ENCODE results near the gene LRRC27. TPM values are rescaled to one million over a fixed set of nuclear protein-coding genes. Genes with fewer than 3 reads are reported as not detected.
A peak's percentile ranks its signal among the peaks of the same experiment; 100 is the strongest.
"Not testable (repeated sequence)": the region's sequence is repeated elsewhere in the genome, so short reads cannot be mapped to it uniquely, and the experiment has no call there.

LRRC27 gene
- total RNA-seq, result 9.3 and 9.7 TPM in 2 replicates
- 11.2 TPM for polyA plus RNA-seq (2012)

DNA sequence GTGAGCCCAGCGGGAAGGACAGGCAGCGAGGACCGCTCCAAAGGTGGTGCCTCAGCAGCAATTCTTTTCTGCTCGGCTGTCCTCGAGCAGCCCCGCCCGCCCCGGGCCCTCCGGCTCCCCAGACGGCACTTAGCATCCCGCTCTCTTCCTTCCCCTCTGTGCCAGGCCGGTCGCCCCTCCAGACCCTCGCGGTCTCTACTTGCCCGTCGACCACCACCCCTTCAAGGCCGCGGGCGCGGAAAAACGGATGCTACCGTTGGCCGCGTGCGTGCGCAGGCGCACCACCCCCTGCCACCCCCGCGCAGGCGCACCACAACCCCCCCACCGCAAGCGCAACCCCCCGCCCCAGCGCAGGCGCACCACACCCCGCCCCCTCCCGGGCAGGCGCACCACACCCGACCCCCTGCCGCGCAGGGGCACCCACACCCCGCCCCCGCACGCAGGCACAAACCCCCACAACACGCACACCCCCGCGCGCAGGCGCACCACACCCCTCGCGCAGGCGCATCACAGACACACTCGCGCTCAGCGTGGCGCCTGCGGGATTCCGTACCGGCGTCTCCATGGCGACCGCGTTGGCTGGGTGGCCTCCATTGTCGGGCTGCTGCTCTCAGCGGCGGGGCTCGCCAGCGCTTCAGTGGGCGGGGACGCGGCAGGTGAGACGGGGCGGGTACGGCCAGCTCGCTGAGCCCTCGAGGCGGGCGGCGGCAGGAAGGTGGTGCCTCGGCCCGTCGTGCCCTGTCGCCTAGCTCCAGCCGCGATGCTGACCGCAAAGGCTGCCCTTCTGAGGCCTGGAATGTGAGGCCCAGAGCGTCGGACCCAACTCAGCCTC is at the start of gene LRRC27:
LRRC27 (plus strand) TSS at position 593 of the 832 bp plus-strand sequence. CDS start 1,332 bp downstream, outside the sequence.
- DNase-seq (ENCODE audit: low read depth), result peak; percentile 97

DNA sequence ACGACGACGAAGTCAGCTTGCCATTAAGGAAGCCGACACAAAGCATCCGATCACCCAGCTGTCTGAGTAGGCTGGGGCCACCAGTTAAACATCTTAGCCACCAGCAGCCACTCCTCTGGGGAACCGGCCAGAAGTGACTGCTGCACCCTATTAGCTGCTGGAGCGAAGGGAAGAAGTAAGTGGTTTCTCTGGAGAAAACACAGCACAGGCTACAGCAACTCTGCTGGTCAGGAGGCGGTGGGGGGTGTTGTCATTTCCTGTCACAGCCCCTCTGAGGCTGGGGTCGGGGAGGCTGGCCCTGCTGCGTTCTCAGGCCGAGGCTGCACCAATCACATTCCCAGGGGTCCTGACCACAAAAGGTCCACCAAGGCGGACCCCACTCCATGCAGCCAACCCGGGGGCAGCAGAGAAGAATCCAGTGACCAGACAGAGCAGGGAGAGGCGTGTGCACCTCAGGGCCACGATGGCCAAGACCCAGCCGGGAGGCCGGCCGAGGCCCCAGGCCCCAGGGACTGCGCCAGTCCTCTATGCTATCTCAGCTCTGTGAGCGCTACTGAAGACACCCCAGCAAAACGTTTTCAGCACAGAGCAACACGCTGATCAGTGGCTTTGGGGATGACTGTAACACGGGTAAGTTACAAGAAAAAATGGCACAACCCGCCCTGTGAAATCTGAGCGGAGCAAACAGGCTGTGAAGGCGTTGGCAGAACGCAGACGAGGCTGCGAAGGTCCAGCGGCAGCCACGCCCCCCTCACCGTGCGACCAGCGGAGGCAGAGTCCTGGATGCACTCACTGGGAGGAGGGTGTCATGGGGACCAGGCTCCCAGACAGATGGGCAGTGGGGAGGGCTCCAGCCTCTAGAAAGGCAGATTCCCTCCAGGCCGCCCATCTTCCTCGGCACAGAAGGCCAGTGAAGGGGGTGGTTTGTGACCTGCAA is 49.1 kb upstream of the LRRC27 start:
- no peak for DNase-seq (ENCODE audit: low read depth)

DNA sequence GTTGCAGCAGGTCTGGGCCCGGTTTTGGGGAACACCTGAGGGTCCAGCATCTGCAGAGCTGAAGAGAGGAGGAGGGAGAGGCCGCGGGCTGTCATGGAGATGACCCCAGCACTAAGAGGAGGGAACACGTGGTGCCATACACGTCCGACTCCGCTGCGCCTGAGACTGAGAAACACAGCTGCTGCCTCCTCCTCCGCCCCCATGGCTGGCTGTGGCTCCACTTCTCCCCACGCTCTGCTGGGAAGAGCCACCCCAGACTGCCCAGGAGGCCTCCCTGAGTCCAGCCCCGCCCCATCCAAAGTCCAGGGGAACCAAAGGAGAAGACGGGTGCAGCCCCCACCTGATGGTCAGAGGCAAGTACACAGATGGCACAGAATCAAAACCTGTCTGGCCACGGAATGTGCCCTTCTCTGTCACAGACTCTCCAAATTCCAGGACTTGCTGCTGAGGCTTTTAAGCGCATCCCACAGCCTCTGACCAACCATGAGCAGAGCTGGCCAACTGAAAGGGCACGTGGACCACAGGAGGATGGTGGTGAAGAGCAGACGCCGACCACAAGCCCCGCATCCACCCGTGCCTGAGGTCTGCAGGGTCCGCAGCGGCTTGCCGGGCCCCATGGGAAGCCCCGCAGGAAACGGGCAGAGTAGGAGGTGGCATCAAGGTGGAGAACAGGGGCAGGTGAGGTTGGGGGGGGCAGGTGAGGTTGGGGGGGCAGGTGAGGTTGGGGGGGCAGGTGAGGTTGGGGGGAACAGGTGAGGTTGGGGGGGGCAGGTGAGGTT is 48.2 kb upstream of the LRRC27 start:
- peak; percentile 48 for DNase-seq (ENCODE audit: low read depth)

DNA sequence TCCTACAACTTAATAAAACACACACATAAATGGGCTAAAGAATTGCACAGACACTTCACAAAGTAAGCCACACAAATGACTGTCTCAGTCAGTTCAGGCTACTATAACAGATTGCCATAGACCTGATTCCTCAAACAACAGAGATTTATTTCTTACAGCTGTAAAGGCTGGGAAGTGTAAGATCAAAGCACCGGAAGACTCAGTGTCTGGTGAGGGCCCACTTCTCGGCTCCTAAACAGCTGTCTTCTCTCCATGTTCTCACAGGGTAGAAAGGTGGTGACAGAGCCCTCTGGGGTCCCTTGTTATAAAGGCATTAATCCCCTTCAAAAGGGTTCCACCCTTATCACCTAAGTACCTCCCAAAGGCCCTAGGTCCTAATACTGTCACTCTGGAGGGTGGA is 42.6 kb upstream of the LRRC27 start:
- no peak for DNase-seq (ENCODE audit: low read depth)

DNA sequence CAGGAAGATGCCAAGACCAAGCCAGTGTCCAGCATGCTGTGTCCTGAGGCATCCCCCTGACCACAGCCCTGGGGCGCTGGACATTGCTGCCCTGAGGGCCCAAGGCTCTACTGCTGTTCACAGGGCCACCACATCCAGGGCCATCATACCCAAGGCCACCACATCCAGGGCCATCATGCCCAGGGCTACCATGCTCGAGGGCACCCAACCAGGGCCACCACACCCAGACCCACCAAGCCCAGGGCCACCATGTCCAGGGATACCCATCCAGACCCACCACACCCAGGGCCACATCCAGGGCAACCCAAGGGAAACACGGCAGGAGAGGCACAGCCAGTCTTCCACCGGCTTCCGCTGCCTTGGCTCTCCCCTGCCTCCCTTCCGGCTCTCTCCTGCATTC is 41.4 kb upstream of the LRRC27 start:
- DNase-seq (ENCODE audit: low read depth), result no peak

DNA sequence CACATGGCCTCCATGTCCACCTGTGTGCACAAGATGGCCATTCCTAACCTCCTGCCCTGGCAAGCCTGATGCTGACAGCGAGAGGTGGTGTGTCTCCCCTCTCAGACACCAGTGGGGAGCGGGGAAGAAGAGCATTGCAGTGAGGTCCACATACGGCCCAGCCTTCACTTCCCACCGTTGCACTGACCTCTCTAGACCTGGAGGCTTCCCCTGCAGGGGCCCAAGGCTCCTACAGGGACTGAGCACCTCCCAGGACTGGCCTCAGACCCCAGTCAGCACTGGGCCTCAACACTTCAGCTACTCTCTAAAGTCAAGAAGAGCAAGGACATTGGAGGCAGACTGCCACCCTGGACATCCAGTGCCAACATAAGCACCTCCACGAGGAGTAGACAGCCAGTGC is 40.2 kb upstream of the LRRC27 start:
- DNase-seq (ENCODE audit: low read depth), result no peak

DNA sequence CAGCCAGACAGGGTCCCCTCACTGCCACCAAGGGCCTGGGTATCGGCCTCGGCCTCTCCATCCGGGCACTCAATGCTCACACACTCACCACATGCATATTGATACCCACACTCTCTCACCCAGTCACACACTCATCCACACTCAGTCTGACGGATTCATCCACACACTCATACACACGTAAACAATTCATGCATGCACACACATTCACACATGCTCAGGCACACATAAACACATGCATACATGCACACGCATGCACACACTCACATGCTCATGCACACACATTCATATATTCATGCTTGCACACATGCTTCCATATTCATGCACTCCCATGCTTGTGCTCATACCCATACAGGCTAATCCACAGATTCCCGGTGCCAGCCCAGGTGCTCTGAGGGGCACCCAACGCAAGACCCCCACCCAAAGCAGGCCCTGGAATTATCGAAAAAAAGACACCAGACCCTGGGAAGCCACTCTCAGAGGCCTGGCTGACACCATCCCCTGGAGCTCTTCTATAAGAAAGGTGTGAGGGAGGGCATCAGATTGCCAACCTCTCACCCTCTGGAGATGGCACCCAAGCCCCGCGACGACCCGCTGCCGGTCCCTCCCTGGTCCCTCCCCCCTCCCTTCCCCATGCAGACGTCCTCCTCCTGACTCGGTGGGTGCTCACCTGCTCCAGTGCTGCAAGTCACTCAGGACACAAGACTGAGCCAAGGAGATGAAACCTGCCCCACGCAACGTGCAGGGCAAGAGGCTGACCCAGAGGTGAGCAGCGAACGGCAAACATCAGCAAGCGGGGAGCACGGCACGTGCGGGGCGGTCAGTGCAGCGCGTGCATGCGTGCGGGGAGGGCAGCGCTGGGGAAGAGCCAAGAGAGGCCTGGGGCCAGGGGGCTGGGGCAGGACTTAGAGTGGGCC is 39.4 kb upstream of the LRRC27 start:
- no peak for DNase-seq (ENCODE audit: low read depth)

DNA sequence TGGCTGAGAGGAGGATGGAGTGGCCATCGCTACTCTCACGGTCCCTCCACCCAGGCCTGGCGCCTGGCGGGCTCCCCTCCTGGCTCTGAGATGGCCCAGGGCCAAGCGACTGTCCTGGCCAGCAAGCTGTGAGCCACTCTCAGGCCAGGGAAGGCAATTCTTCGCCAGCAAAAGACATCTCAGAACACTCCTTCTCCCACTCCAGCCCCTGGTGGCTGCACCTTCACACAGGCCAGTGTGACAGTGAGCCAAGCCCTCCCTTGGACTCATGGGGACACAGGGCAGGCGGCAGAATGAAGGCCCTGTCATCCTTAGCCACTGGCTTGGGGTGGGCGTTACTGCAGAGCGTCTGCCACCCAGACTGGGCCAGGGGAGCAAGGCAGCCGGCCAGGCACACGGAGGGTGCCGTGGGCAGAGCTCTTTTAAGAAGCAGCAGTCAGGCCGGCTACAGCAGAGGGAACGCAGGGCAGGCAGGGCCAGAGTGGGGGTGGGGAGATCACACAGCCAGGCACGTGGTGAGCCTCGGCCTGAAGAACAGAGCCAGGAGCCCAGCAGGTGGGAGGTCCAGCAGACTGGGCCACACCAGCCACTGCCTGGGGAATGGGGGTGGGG is 38.7 kb upstream of the LRRC27 start:
- DNase-seq (ENCODE audit: low read depth), result no peak

DNA sequence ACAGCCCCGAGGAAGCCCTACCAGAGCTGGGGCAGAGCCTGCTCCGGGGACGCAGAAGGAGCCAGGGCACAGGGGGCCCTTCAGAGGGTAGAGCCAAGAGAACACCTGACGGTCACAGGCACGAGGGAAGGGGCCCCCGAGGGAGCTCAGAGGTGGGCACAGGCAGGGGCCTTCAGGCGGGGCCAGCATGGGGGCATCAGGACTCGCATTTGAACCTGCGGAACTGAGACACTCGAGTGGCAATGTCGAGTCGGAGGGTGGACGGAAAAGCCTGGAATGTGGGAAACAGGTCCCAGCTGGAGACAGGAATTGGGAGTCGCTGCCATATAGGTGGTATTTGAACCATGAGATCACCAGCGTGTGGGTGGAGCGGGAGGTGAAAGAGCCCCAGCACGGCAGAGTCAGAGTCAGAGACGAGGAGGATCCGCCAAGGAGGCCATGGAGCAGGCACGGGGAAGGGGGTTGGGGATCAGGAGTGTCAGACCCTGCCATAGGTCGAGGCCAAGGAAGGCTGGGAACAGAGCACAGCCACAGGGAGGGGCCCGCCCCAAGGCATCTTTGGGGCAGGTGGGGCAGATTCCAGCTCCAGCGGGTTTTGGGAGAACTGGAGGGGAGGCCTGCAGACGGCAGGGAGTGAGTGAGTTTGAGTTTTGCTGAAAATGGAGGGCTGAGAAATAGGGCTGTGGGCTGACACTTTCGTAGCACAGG is 38.0 kb upstream of the LRRC27 start:
- no peak for DNase-seq (ENCODE audit: low read depth)

DNA sequence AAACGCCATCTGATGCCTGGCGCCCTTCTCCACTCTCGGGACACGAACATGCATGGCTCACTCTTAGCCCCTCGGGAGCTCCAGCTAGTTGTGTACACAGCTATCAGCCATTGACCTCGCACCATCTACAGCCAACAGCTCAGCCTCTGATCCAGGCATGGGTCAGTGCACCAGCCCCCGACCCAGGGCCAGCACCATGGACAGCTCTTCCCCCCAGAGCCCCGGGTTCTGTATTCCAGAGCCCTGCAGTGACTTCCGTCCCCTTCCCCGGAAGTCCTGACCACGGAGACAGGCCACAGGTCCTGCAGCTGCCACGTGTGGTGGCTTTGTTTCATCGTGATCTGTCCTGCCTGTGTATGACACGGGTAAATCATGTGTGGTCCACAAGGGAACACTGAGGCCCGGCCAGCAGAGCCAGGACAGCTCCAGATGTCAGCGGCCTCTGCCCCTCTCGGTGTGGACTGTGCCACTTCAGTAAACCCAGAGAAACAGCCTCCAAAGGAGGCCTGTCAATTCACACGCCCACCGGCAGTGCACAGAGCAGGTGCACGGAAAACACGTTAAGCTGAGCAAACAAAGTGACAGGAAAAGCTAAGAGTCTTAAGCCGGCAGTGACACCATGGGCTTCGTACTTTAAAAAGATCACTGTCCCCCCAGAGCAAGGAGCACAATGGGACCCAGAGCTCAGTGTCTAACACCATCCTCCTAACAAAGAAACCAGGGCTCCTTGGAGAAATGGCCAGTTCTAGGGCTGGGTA is 37.3 kb upstream of the LRRC27 start:
- DNase-seq (ENCODE audit: low read depth), result peak; percentile 19

DNA sequence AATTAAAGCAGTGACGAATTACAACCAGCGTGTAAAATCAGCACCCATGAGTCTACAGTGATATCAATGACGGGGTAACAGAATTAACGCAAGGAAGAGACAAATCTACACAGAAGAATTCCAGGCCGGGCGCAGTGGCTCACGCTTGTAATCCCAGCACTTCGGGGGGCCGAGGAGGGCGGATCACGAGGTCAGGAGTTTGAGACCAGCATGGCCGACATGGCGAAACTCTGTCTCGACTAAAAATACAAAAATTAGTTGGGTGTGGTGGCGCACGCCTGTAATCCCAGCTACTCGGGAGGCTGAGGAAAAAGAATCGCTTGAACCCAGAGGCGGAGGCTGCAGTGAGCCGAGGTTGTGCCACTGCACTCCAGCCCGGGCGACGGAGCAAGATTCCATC is 36.5 kb upstream of the LRRC27 start:
- DNase-seq (ENCODE audit: low read depth), result not testable (repeated sequence)

DNA sequence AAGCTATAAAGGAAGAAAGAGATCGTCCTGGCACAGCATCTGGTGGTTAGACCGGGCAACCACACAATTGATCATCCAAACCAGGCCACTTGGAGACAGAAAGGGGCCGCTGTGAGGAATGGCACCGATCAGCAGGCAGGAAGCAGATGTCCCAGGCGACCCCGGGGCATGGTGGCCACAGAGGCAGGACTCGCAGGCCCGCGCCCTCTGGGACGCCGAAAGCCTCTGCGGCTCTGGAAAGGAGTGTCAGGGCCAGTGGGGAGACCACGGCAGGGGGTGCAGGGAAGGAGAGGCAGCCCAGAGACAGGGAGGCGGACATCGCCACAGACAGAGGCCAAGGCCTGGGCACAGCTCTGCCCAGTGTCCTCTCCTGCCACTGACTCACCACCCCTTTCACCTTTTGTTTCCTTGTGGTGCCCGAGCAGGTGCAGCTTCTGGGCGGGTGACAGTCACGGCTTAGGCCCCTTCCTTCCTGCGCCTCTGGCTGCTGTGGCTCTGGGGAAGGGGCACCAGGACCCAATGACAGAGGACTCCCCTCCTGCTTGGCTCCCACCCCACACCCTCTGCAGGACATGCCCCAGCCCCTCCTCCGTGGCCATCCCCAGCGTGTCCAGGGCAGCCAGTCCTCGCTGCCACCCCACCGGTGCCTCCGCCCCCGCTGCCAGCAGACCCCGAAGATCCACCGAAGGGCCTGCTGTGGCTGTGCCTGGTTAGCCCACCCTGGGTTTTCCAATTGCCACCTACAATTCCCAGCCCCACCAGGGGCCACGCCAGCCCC is 35.1 kb upstream of the LRRC27 start:
- DNase-seq (ENCODE audit: low read depth), result no peak

DNA sequence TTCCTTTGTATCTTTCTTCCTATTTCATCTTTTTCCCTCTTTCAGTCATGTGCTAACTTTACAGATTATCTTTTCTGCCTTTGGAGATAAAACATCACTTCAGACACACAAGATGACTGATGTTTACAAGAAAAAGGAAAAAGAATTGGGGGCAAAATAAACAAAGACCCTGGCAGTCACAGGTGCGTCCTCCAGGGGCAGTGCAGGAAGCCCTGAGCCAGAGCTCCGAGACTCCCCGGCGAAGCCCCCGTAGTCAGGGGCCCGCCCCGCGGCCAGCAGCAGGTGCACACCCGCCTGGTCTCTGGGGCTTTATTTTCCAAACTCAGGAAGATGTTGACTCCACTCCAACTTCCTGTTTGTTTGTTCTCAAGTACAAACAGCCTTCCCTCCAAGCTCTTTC is 34.5 kb upstream of the LRRC27 start:
- DNase-seq (ENCODE audit: low read depth), result no peak

DNA sequence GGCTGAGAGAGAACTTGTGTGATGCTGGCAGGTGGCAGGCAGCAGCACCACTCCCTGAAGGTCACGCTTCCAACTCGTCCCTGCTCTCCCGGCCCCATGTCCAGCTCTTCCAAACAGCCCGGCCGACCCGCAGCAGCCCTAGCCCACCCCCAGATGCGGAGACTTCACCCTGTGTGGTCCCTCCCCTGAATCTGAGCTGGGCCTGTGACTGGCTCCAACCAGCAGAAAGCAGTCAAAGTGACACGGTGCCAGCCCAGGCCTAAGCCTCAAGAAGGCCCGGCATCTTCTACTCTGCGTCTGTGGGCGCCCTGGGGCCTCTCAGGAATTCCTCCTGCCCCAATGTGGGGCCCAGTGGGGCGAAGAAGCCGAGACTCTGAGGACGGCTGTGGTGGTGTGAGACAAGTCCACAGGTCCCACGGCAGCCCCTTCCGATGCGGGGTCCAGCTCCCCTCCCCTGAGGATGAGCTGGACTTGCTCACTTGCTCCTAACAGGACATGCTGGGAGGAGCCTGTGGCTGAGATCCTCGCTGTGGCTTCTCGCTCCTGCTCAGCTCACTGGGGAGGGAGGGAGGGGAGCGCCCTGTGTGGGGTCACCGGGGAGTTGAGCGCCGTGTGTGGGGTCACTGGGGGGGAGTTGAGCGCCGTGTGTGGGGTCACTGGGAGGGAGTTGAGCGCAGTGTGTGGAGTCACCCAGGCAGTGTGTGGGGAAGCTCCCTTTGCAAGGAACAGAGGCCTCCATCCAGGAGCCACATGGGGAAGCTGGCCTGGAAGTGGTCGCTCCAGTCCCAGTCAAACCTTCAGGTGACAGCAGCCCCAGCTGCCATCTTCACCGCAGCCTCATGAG is 33.7 kb upstream of the LRRC27 start:
- no peak for DNase-seq (ENCODE audit: low read depth)

DNA sequence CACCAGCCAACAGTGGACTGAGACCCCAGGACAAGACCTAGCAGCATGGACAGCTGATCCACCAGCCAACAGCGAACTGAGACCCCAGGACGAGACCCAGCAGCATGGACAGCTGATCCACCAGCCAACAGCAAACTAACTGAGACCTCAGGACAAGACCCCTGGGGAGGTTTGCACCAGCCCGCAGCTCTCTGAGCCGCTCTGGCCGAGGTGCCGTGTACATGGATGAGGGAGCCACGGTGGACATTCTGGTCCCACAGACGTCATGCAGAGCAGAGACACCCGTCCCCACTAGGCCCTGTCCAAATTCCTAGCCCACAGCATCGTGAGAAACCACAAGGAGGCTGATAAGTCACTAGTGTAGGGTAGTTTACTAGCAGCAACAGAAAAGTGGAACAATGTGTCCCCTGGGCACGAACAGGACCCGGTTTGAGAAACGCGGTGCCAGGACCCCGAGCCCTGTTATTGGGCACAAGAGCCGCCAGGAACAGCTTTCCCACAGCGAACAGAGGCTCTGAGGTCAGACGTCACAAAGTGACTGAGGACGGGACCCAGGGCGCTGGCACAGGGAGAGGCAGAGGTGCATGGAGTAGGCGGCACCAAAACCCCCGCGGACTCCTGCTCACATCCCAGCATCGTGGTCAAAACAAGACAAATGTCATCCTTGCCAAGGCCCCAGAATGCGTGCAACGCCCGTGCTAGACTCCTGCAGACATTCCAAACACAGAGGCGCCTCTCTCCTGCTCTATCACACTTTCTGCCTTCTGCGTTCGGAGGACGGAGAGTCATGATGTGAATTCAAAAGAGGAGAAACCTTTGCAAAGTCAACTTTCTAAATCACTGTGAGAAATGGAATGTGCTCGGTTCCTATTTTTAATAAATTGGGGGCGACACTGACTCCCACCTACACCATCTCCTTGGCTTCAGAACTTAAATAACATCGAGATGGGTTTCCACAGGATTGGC is 32.3 kb upstream of the LRRC27 start:
- DNase-seq (ENCODE audit: low read depth), result no peak

Data from myocyte (in vitro differentiated cells).